Subcutaneous abdominal adipose tissue (tissue), 5 donors: ENCODE measurements around the gene INTS14.

Experiments
- H3K27ac ChIP-seq: one replicate; pipeline ENCODE4 v1.7.0; 2013; ENCODE audit warnings: low read depth, mild to moderate bottlenecking, inconsistent platforms, low read length, moderate library complexity
- H3K27me3 ChIP-seq, 5 donors: one replicate each; pipeline ENCODE4 v1.7.0; 2013; ENCODE audit warnings: low read length in 5 of 5, inconsistent platforms in 1 of 5; ENCODE audit not compliant: control insufficient read depth in 5 of 5, insufficient read depth in 4 of 5
- H3K36me3 ChIP-seq, 5 donors: one replicate each; pipeline ENCODE4 v1.7.0; 2013; ENCODE audit warnings: low read length in 5 of 5; ENCODE audit not compliant: control insufficient read depth in 5 of 5, insufficient read depth in 5 of 5
- H3K4me1 ChIP-seq, 5 donors: one replicate each; pipeline ENCODE4 v1.7.0; 2013; ENCODE audit warnings: low read length in 5 of 5, mild to moderate bottlenecking in 3 of 5, moderate library complexity in 1 of 5; ENCODE audit not compliant: control insufficient read depth in 5 of 5, insufficient read depth in 5 of 5
- H3K4me3 ChIP-seq, 5 donors: one replicate each; pipeline ENCODE4 v1.7.0; 2013; ENCODE audit warnings: low read length in 5 of 5, low read depth in 1 of 5
- H3K9ac ChIP-seq, 5 donors: one replicate each; pipeline ENCODE4 v1.7.0; 2013; ENCODE audit warnings: low read length in 5 of 5, mild to moderate bottlenecking in 4 of 5, moderate library complexity in 3 of 5
- H3K9me3 ChIP-seq, 5 donors: one replicate each; pipeline ENCODE4 v1.7.0; 2013; ENCODE audit warnings: low read length in 5 of 5; ENCODE audit not compliant: control insufficient read depth in 5 of 5
- donor health status: healthy.
- donor health status: healthy.
- donor health status: healthy.
- donor health status: healthy.
- donor health status: healthy.

INTS14 gene

DNA sequence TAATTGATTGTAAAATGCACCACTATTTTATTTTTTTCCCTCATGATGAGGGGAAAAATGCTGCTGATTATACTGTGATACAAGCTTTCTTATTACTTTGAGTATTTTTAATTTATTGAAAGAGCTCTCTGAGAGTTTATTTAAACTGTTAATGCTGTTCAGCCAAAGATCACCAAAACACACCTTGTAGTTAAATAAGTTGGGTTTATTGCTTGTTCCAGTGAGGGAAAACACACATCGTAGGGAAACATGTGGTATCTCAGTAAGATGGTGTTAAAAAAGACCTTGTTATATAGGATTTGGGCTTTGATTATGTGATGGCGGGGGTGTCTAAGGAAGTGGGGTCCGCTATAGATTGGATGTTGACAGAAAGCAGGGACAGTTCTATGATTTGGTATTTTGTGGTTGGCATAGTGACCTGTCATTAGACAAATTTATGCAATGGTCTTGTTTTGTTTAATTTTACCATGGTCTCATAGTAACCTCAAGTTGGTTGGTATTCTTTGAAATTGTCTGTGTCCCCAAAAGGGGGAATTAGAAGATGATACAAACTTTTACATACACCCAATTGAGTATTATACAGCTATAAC lies 69.6 kb downstream of the INTS14 start:
- Histone ChIP-seq H3K9me3 (no peaks in the 10 kb centered on the region), H3K36me3 (no peaks in the 10 kb centered on the region), H3K4me3 (no peak overlapping the region), H3K27me3 (no peaks in the 10 kb centered on the region), H3K4me1 (no peaks in the 10 kb centered on the region), H3K9ac (no peak overlapping the region), H3K27ac (no peak overlapping the region)

- H3K4me1 ChIP-seq, result no peaks in the 10 kb centered on the region
- no peak overlapping the region for H3K9ac ChIP-seq
Observed at GRCh38 chr15:65540314-65540713, 70.6 kb downstream of the INTS14 start.

GRCh38 chr15:65535192-65535591 lies 75.7 kb downstream of the INTS14 start:
- no peaks in the 10 kb centered on the region for H3K36me3 ChIP-seq

More at GRCh38 chr15:65540314-65540713, 70.6 kb downstream of the INTS14 start:
- Histone ChIP-seq H3K36me3 (no peaks in the 10 kb centered on the region), H3K27me3 (no peaks in the 10 kb centered on the region), H3K9me3 (no peaks in the 10 kb centered on the region), H3K27ac (no peak overlapping the region), H3K4me3 (no peak overlapping the region)

DNA sequence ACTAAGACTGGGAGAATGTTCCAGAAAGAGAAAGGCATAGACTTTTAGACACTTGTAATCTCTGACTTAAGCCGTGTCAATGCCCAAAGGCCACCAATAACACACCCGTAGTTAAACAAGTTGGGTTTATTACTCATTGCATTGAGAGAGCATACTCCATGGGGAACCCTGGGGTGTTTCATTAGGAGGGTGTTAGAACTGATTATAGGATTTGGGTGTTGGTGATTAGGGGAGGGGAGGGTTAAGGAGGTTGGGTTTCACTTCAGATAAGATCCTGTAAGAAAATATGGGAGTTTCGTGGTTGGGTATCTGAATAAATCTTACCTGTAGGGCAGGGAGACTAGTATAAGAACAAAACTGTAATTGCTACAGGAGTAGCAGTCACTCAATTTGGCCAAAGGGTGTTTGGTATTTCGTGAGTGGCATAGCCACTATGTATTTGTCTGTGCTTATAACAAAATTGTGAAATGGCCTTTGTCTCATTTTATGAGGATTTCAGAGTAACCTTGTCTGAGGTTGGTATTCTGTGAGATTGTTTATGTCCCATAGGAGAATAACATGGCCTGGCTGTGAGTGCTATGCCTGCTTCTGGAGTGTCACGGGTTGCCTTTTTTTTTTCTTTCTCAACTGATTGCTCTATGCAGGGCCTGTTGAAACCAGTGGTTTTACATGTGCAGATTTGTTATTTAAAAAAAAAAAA lies 77.7 kb downstream of the INTS14 start:
- Histone ChIP-seq H3K36me3 (no peaks in the 10 kb centered on the region), H3K4me1 (peaks cover 2 to 30% (median 25%) of the 10 kb centered on the region in 5 donors), H3K4me3 (no peak overlapping the region), H3K27me3 (no peaks in the 10 kb centered on the region), H3K9me3 (no peaks in the 10 kb centered on the region), H3K9ac (no peak overlapping the region), H3K27ac (peak overlapping the region; percentile 21)

More at GRCh38 chr15:65535192-65535591, 75.7 kb downstream of the INTS14 start:
- Histone ChIP-seq H3K4me3 (no peak overlapping the region), H3K9ac (no peak overlapping the region), H3K9me3 (no peaks in the 10 kb centered on the region), H3K27ac (no peak overlapping the region), H3K27me3 (no peaks in the 10 kb centered on the region), H3K4me1 (peaks cover 2 to 25% (median 19%) of the 10 kb centered on the region in 5 donors)

GRCh38 chr15:65532738-65533051 lies 78.2 kb downstream of the INTS14 start:
- peaks cover 2 to 30% (median 25%) of the 10 kb centered on the region in 5 donors for H3K4me1 ChIP-seq
- H3K9me3 ChIP-seq, result no peaks in the 10 kb centered on the region
- H3K4me3 ChIP-seq, result no peak overlapping the region
- no peak overlapping the region for H3K9ac ChIP-seq
- H3K27ac ChIP-seq, result peak overlapping the region; percentile 21
- no peaks in the 10 kb centered on the region for H3K36me3 ChIP-seq
- H3K27me3 ChIP-seq, result no peaks in the 10 kb centered on the region

DNA sequence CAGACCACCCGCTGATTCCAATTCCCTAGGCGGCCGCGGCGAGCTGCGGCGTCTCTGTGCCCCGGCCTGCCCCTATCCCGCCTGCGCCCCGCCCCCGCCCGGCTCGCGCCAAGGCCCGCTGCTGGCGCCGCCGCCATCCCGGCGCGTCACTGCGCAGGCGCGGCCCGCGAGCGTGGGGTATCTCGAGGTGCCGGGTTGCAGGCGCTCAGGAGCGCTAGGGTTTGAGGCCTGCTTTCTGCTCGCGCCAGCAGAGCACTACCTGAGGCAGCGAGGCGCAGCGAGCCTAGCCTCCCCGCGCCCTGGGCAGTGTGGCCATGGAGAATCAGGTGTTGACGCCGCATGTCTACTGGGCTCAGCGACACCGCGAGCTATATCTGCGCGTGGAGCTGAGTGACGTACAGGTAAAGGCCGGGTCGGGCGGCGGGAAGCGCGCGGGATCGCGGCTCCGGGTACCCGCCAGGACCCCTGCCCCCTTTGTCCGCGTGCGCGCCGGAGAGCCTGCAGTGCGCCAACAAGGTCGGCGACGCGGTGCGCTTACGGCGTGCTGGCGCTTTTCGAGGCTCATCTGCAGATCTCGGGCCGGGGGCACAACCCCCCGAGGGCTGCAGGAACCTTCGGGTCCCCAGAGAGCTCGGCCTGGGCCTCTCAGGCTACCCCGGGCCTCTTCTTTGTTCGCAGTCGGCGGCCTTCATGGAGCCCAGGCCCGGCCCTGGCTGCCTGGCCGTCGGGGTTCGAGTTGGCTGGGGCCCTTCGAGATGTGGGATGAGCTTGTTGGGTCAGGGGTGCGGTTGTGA lies 80.4 kb downstream of the INTS14 start, which contains the start of gene HACD3:
Gene HACD3 (plus strand): TSS at position 146 of the 794 bp plus-strand sequence. CDS start 169 bp downstream, at position 315.
- Histone ChIP-seq H3K9ac (peak within 1 kb of the TSS; percentile 72 to 89 (median 80)), H3K4me1 (peaks cover 2 to 35% (median 25%) of the 10 kb centered on the region in 5 donors), H3K27ac (no peak within 1 kb of the TSS), H3K36me3 (no peaks in the 10 kb centered on the region), H3K27me3 (no peaks in the 10 kb centered on the region), H3K4me3 (peak within 1 kb of the TSS; percentile 81 to 90 (median 84)), H3K9me3 (no peaks in the 10 kb centered on the region)

- Histone ChIP-seq H3K9me3 (no peaks in the 10 kb centered on the region), H3K27ac (no peak overlapping the region), H3K36me3 (no peaks in the 10 kb centered on the region)
Observed at GRCh38 chr15:65529762-65530317, 81.1 kb downstream of the INTS14 start.

More at GRCh38 chr15:65529762-65530317, 81.1 kb downstream of the INTS14 start:
- Histone ChIP-seq H3K4me3 (peak overlapping the region; percentile 81 to 90 (median 84)), H3K4me1 (peaks cover 2 to 37% (median 25%) of the 10 kb centered on the region in 5 donors), H3K27me3 (no peaks in the 10 kb centered on the region), H3K9ac (peak overlapping the region; percentile 42 to 84 (median 77))
